Measurements from ENCODE around the gene LPO.

DNA sequence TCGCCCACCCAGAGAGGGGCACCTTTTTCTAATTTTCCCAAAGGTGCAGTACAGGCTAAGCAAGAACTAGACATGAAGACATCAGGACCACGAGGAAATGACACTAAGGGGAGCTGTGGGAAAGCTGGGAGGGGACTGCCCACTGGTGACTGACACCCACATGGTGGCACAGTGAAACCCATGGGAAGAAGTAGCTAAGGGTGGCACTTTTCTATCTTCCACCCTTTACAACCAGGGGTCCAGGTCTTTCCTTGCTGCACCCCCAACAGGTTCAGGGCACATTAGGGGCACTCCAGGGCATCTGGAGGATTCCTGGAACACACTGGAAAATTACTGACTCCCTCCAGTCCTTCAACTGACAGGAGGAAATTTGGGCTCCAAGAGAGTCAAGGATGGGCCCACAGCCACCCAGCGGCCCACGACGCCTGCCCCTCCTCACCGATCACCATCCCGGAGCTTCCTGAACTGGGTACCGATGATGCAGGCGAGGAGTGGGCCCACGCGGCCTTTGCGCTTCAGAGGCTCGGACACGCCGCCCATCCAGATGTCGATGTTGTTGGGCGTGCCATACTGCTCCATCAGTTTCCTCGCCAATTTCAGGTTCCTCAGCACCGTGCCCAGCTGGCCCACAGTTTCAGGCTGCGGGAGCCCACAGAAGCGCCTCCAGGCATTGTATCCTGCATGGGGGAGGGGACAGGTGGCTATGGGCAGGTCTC lies 33.0 kb downstream of the LPO start:
- TF ChIP-seq MTA3 (IDR thresholded peaks at IDR 0.05; ENCODE audit: borderline replicate concordance, low read length): no peak
- no peak for TF ChIP-seq ATF7 (IDR thresholded peaks at IDR 0.05; ENCODE audit: low read depth)
- TF ChIP-seq, protein P1, sequence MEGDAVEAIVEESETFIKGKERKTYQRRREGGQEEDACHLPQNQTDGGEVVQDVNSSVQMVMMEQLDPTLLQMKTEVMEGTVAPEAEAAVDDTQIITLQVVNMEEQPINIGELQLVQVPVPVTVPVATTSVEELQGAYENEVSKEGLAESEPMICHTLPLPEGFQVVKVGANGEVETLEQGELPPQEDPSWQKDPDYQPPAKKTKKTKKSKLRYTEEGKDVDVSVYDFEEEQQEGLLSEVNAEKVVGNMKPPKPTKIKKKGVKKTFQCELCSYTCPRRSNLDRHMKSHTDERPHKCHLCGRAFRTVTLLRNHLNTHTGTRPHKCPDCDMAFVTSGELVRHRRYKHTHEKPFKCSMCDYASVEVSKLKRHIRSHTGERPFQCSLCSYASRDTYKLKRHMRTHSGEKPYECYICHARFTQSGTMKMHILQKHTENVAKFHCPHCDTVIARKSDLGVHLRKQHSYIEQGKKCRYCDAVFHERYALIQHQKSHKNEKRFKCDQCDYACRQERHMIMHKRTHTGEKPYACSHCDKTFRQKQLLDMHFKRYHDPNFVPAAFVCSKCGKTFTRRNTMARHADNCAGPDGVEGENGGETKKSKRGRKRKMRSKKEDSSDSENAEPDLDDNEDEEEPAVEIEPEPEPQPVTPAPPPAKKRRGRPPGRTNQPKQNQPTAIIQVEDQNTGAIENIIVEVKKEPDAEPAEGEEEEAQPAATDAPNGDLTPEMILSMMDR (IDR thresholded peaks at IDR 0.05 in 2 of 3, conservative IDR thresholded peaks at IDR 0.05 in 1 of 3; ENCODE audit: control insufficient read depth in 2 of 3, extremely low read depth in 1 of 3, insufficient read depth in 1 of 3, low read depth in 3 of 3, low read length in 3 of 3): no peak
- TF ChIP-seq IKZF1 (conservative IDR thresholded peaks at IDR 0.05): no peak
- TF ChIP-seq, protein P2, sequence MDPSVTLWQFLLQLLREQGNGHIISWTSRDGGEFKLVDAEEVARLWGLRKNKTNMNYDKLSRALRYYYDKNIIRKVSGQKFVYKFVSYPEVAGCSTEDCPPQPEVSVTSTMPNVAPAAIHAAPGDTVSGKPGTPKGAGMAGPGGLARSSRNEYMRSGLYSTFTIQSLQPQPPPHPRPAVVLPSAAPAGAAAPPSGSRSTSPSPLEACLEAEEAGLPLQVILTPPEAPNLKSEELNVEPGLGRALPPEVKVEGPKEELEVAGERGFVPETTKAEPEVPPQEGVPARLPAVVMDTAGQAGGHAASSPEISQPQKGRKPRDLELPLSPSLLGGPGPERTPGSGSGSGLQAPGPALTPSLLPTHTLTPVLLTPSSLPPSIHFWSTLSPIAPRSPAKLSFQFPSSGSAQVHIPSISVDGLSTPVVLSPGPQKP (IDR thresholded peaks at IDR 0.05; ENCODE audit: low read depth, low read length): no peak
- TF ChIP-seq NFYA (IDR thresholded peaks at IDR 0.05; ENCODE audit: borderline replicate concordance, low read depth, low read length): no peak
- no peak for TF ChIP-seq POLR2A (IDR thresholded peaks at IDR 0.05; ENCODE audit: low read depth, low read length)
- TF ChIP-seq NFIC (IDR thresholded peaks at IDR 0.05; ENCODE audit: low read depth, low read length): no peak

Data from GM12878 (cell line).